ENCODE data around the gene GBX2. TPM values are rescaled to one million over a fixed set of nuclear protein-coding genes. Genes with fewer than 3 reads are reported as not detected.

GBX2 gene
- total and polyA plus RNA-seq, 2 of the 8 experiments (the other 6 are each of a cell fraction or from before 2014, with no cell fraction given), result 0.38 to 0.89 TPM

- no peak overlapping the region for H3K27ac ChIP-seq (ENCODE audit: low read depth, low read length)
- no peak overlapping the region for H4K8ac ChIP-seq (ENCODE audit: extremely low read depth, insufficient read depth, low read length)
- H3K23ac ChIP-seq (ENCODE audit: insufficient read length), result no peak overlapping the region
- H4K5ac ChIP-seq (ENCODE audit: insufficient read length, low read depth, low read length), result no peak overlapping the region
- H3K27me3 ChIP-seq (replicated peaks in 1 of 4; ENCODE audit: control insufficient read depth in 3 of 4, extremely low read depth in 1 of 4, insufficient read depth in 3 of 4, low read length in 3 of 4), result peaks cover 0 to 6% (median 1%) of the 10 kb centered on the region in 4 experiments; a peak in 5 of 7 replicates
- no peak overlapping the region for H2AFZ ChIP-seq (ENCODE audit: low read length)
- no peaks in the 10 kb centered on the region; a peak in 1 of 8 replicates for H3K36me3 ChIP-seq (ENCODE audit: control insufficient read depth in 2 of 4, insufficient read depth in 4 of 4, low read length in 3 of 4)
- no peak overlapping the region for H3K18ac ChIP-seq (ENCODE audit: extremely low read depth, low read length)
- no peak for TF ChIP-seq EP300 (IDR thresholded peaks at IDR 0.05; ENCODE audit: borderline replicate concordance in 1 of 2, low read depth in 2 of 2, low read length in 2 of 2)
- ChIA-PET CTCF (ENCODE audit: partially characterized antibody) (interaction anchor here (0.6 to 2.0 kb wide), 3 partner anchors 32 to 76 kb away, joined by 3 to 4 read pairs (median 3); no protein-coding TSS in a partner anchor), POLR2A (ENCODE audit: partially characterized antibody) (no interaction called here)
- no peak for DNase-seq (ENCODE audit: low read depth in 1 of 2, low spot score in 2 of 2)
- no peaks in the 10 kb centered on the region for H3K9me3 ChIP-seq (ENCODE audit: insufficient read depth in 2 of 2, low read depth in 1 of 2, low read length in 1 of 2)
- no peak overlapping the region for H2BK15ac ChIP-seq (ENCODE audit: low read length)
- no peak for FAIRE-seq
- no peak overlapping the region for H4K91ac ChIP-seq (replicated peaks; ENCODE audit: insufficient read length, low read length)
- H2BK120ac ChIP-seq (replicated peaks; ENCODE audit: low read depth, low read length), result no peak overlapping the region
- peaks cover 0 to 7% (median 2%) of the 10 kb centered on the region in 4 experiments; a peak in 2 of 7 replicates for H3K4me1 ChIP-seq (replicated peaks in 1 of 4; ENCODE audit: control insufficient read depth in 3 of 4, insufficient read depth in 4 of 4, low read length in 3 of 4)
- no peak overlapping the region for H3K56ac ChIP-seq (replicated peaks; ENCODE audit: insufficient read length, low read depth, low read length)
- H4K20me1 ChIP-seq (replicated peaks in 1 of 2; ENCODE audit: control insufficient read depth in 1 of 2, insufficient read depth in 2 of 2, low read length in 2 of 2), result peaks cover 7 to 12% of the 10 kb centered on the region in 2 experiments
- H3K4me2 ChIP-seq (ENCODE audit: insufficient read depth in 1 of 2, low read depth in 2 of 2, low read length in 2 of 2), result no peak overlapping the region
- no peaks in the 10 kb centered on the region; the same call in 1 of the 2 replicates for H3K79me1 ChIP-seq (ENCODE audit: low read depth, low read length)
- no peak overlapping the region for H2AK5ac ChIP-seq (ENCODE audit: low read depth, low read length)
- 97% methylated on average over 8 of the region's 19 CpGs; no CpG with 5 or more reads in 1 of the 2 experiments for WGBS, 2 experiments (ENCODE audit: extremely low coverage in 1 of 2, insufficient coverage in 1 of 2, insufficient read length in 1 of 2, insufficient replicate concordance in 2 of 2, low coverage in 1 of 2, low lambda C conversion rate in 2 of 2, missing lambda C conversion rate in 1 of 2)
- no peak overlapping the region for H2BK12ac ChIP-seq (ENCODE audit: low read depth, low read length)
- H3K23me2 ChIP-seq (ENCODE audit: low read depth, low read length), result no peaks in the 10 kb centered on the region
- no peak overlapping the region for H2BK5ac ChIP-seq (ENCODE audit: low read depth, low read length)
- H3K9ac ChIP-seq (replicated peaks in 1 of 4; ENCODE audit: extremely low read depth in 1 of 4, low read depth in 3 of 4, low read length in 3 of 4), result no peak overlapping the region
- no peaks in the 10 kb centered on the region for H3K79me2 ChIP-seq (ENCODE audit: control insufficient read depth in 1 of 2, insufficient read depth in 2 of 2, low read length in 2 of 2)
- H3K14ac ChIP-seq (ENCODE audit: insufficient read length), result no peak overlapping the region
- no peak overlapping the region for H3K4me3 ChIP-seq (ENCODE audit: extremely low read depth in 1 of 4, insufficient read depth in 2 of 4, low read depth in 3 of 4, low read length in 4 of 4)
- no peak overlapping the region for H2BK20ac ChIP-seq (ENCODE audit: low read length)
- no peak overlapping the region for H3K4ac ChIP-seq (replicated peaks; ENCODE audit: insufficient read length, low read depth, low read length)
Observed at GRCh38 chr2:236123716-236124115, 44.5 kb downstream of the GBX2 start.

Measured in H1 (cell line).